ENCODE results near the gene INAFM1.

INAFM1 gene

DNA sequence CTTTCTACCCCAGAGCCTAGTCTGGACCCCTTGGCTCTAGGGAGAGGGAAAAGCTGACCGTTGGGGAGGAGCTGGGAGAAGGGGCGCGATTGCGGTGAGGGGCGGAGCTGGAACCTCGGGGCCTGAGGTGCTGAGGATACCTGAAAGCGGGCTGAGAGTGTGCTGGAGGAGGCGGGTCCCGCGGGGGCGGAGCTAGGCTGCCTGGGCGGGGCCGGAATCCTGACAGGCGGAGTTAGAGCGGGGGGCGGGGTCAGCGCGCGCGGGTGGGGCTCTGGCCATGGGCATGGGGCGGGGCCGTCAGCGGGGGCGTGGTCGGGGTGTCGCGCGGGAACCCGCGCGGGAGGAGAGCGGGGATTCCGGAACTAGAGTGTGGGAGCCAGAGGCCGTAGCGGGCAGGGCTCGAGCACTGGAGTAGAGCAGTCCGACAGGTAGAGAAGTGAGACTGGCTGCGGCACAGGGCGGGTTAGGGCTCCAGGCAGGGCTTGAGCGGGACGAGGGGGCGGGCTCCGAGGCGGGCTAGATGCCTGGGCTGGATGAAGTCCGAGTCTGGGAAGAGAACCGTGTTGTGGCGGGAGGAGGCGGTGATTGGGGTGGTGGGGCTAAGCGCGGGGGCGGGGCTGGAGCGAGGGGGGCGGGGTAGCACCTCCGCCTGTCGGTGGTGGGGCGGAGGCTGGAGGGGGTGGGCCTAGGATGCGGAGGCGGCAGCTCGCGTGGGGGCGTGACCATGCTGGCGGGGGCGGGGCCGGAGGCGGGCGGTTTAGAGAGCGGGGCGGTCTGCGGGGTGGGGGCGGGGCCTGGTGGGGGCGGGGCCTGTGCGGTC is at the start of gene INAFM1:
TSS of gene INAFM1 (plus strand) at position 815 of the 820 bp plus-strand sequence. CDS start 35 bp downstream, outside the sequence.
- peak; percentile 91 for DNase-seq

- peak; percentile 83 for DNase-seq
Observed at GRCh38 chr19:47225746-47226425, 48.8 kb upstream of the INAFM1 start.

GRCh38 chr19:47226426-47227351 is 48.0 kb upstream of the INAFM1 start:
- peak; percentile 34 for DNase-seq

DNA sequence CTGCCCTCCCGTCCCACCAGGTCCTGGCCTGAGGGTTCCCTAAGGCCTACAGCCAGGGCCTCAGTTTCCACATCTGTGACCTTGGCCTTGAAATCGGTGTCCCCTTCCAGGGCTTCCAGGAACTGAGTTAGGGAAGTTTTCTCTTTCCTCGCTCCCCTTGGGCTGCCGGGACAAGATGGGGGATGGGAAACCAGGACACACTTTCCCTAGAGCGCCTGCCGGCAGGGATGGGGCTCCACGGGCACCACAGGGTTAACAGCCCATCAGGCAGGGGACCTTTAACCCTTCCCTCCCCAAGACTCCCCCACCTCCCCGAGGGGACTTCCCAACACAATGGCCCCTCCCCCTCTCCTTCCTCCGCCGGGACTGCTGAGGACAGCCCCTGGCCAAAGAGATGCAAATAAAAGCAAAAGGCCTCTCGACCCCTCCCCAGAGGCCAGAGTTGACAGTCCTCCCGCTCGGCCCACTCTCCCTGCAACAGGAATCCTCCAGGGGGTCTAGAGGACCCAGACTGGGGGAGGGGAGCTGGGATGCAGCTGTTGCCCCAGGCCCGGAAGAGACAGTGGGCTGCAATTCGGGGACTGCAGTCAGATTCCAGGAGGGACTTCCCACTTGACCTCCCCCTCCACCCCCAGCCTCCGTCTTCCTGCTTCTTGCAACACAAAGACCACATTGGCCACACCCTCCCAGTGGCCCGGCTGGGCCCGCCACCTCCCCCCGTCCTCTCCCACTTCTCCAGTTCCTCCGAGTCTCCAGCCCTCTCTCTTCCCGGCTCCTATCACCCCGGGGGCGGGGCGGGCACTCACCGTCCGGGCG is 47.1 kb upstream of the INAFM1 start:
- peak; percentile 83 for DNase-seq

- peak; percentile 30 for DNase-seq
Observed at GRCh38 chr19:47228168-47228936, 46.3 kb upstream of the INAFM1 start.

GRCh38 chr19:47228937-47229675 is 45.6 kb upstream of the INAFM1 start:
- no peak for DNase-seq

GRCh38 chr19:47229676-47230053 is 45.0 kb upstream of the INAFM1 start:
- DNase-seq: no peak

GRCh38 chr19:47230054-47230920 is 44.4 kb upstream of the INAFM1 start:
- peak; percentile 43 for DNase-seq

DNA sequence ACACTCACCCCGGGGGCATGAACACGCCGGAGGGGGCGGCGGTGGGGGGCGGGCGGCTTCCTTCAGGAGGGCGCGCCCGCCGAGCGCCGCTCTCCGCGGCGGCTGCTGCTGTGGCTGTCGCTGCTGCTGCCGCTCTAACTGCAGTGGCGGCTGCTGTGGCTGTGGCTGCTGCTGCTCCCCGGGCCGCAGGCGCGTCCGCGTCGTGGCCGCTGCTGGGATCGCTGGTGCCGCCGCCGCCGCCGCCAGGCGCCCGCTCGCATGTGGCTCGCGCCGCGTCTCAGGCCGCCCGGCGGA is 43.8 kb upstream of the INAFM1 start, which contains the start of gene BBC3:
TSS of gene BBC3 (minus strand) at position 279 of the 294 bp plus-strand sequence. CDS start 2,768 bp downstream, outside the sequence.
- DNase-seq: no peak

DNA sequence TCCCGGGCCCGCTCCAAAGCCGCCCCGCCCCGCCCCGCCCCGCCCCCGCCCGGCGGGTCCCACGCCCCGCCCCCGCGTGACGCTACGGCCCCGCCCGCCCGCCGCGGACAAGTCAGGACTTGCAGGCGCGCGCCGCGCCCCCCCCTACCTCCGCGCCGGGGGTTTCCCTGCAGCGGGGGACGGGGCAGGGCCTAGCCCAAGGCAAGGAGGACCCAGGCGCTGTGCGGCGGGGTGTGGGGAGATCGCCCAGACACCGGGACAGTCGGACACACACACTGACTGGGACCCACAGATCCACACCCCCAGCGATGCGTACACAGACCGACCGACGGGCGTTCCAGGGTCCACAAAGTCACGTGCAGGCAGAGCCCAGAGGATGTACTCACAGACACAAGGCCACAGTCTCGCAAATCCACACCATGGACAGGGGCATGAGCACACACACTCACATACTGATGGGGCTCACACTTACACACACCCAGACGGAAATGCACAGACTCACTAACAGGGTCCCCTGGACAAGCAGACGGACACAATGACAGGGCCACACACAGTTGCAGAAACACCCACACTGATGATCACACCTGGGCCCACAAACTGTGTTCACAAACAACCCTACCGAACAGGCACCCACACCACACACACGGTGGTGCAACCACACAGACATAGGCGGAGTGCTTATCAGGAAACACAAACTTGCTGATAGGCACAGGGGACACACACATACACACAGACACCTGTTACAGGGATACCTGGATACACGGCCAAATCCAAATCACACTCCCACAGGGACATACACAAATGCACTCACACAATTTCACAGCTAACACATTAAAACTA is 43.2 kb upstream of the INAFM1 start:
- peak; percentile 77 for DNase-seq

DNA sequence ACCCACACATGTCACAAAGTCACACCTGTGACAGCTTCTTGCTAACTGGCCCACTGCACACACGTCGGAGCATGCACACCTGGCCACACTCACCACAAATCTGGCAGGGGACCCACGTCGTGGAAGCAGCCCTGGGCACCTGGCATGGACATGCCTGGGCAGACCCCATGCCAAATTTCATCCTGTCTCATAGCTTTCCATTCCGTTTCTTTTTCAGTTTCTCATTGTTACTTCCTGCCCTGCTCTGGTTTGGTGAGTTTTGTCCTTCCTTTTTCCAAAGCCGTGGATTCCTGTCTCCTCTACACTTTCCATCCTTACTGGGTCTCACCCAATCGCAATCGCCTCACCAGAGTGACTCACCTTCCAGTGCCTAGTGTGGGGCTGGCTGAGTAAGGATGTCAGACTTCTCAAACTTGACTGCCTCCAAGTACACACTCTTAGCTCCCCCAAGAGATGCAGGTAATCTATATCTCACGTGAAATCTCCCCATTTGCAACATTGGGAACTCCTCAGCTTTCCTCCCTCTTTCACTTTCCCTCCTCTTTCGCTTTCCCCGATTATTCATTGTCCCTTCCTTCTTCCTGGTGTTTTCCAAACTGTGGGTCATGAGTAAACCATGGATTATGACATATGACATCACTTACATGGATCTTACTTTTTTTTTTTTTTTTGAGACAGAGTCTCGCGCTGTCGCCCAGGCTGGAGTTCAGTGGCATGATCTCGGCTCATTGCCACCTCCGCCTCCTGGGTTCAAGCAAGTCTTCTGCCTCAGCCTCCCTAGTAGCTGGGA is 42.1 kb upstream of the INAFM1 start:
- DNase-seq: peak; percentile 13

GRCh38 chr19:47236072-47236675 is 38.5 kb upstream of the INAFM1 start:
- no peak for DNase-seq

DNA sequence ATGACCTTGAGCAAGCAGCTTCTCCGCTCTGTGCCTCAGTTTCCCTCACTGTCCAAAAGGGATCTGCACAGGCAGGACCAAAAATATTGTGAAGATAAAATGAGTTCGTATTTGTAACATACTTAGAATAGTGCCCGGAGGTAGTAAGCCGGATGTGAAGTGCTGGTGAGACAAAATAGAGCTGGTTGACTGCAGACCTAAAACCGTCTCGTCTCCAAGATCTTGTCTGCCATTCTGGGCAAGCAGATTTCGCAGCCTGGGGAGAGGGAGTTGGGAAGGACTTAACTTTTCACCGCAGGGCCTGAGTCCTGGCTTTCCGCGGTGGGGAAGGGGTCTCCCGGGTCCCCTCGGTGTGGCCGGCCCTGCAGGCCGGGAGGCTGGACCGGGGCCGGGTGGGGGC is 35.5 kb upstream of the INAFM1 start:
- DNase-seq: no peak

- DNase-seq: peak; percentile 52
Observed at GRCh38 chr19:47239610-47240296, 34.9 kb upstream of the INAFM1 start.

DNA sequence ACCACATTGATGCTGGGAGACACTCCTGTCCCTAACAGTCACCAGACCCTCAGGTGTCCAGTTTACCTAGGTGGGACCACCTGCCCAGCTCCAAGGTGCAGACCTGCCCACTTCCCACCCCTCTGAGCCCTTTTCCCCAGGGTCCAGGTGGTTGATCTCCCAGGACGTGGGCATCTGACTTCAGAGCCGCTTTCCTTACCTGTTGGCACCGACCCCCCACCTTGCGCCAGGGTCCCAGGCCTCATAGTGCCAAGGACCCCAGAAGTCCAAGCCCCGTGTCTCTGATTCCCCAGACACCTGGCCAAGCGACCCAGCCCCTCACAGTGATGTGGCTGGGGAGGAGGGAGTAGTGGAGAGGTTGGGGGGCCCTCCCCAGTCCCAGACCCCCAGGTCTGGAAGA is 34.1 kb upstream of the INAFM1 start:
- no peak for DNase-seq

DNA sequence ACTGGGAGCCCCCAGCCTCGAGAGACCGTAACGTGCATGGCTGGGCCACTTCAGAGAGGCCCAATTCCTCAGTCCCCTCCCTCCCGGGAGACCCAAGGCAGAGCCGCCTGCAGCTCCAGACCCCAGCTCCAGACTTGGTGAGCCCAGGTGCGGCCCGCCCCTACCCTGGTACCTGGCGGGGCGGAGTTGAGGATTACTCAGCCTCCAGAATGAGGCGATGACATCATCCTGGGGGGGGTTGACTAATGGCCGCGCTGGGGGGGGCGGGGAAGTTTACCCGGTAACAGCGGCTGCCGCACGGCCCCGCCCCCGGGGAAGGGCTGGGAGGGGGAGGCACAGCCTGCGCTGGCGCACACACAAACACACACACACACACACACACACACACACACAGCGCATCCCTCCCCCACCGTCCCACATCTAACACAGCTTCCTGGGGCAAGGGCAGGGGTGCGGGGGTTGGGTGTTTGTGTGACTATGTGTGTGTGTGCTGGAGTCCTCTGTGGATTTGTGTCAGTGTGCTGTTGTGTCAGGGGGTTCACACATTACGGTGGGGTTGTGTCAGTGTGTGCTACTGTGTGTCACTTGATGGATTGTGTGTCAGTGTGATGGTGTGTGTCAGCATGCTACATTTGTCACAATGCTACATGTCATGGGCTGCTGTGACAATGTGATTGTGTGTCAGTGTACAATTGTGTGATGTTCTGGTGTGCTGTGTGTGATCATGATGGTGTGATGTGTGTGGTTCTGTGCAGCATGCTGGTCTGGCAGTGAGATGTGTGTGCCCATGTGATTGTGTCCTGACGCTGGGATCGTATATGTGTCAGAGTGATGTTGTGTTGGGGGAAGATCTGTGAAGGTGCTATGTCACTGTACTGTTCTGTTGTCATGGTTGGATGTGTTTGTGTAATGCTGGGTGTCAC is 33.4 kb upstream of the INAFM1 start:
- peak; percentile 57 for DNase-seq
